HepG2 (cell line): ENCODE measurements around the gene TMEM198. TPM values are rescaled to one million over a fixed set of nuclear protein-coding genes. Genes with fewer than 3 reads are reported as not detected.
A peak's percentile ranks its signal among the peaks of the same experiment; 100 is the strongest.

Experiments used
- BCLAF1 ChIP-seq: fragments of 450-650 bp; IDR thresholded peaks from 2 replicates; pipeline ENCODE4 v1.6.1; 2017; ENCODE audit warnings: mild to moderate bottlenecking
- DNMT1 ChIP-seq: sonication (generic); formaldehyde crosslinking; IDR thresholded peaks from 2 replicates; pipeline ENCODE4 v1.5.1; 2020; ENCODE audit warnings: mild to moderate bottlenecking, missing genetic modification reagents
- GZF1 ChIP-seq: sonication (generic); formaldehyde crosslinking; IDR thresholded peaks from 2 replicates; pipeline ENCODE4 v1.5.1; 2020; ENCODE audit warnings: mild to moderate bottlenecking, missing genetic modification reagents
- HNF1A ChIP-seq, 2 experiments: sonication (generic) in 1 of 2; formaldehyde crosslinking in 1 of 2; IDR thresholded peaks; 2 replicates each; pipeline versions ENCODE4 v1.4.0 to v1.6.1; 2016 to 2020; ENCODE audit warnings: borderline replicate concordance in 1 of 2, low read depth in 1 of 2, mild to moderate bottlenecking in 1 of 2, missing genetic modification reagents in 1 of 2
- HNF4A ChIP-seq: sonication (generic); formaldehyde crosslinking; IDR thresholded peaks from 2 replicates; pipeline ENCODE4 v1.4.0; 2020; ENCODE audit warnings: missing genetic modification reagents
- HNRNPH1 ChIP-seq: fragments of 200-400 bp; formaldehyde crosslinking; optimal IDR thresholded peaks from 2 replicates; pipeline ENCODE3; 2017; ENCODE audit warnings: mild to moderate bottlenecking, low read depth, low read length
- LRRFIP1 ChIP-seq: sonication (generic); formaldehyde crosslinking; conservative IDR thresholded peaks from 2 replicates; pipeline ENCODE4 v1.4.0; 2020; ENCODE audit warnings: missing genetic modification reagents
- MEF2D ChIP-seq: sonication (generic); formaldehyde crosslinking; IDR thresholded peaks from 2 replicates; pipeline ENCODE4 v1.5.1; 2020; ENCODE audit warnings: mild to moderate bottlenecking, missing genetic modification reagents
- MXD3 ChIP-seq: IDR thresholded peaks from 2 replicates; pipeline ENCODE4 v1.6.1; 2016; ENCODE audit warnings: mild to moderate bottlenecking, missing biosample characterization, missing genetic modification reagents
- POLR2G ChIP-seq: fragments of 200-400 bp; formaldehyde crosslinking; IDR thresholded peaks from 2 replicates; pipeline ENCODE4 v1.6.1; 2018; ENCODE audit warnings: mild to moderate bottlenecking, low read depth, low read length, moderate library complexity
- RCOR2 ChIP-seq: IDR thresholded peaks from 2 replicates; pipeline ENCODE4 v1.6.1; 2016; ENCODE audit warnings: missing biosample characterization, missing genetic modification reagents
- STAT6 ChIP-seq: sonication (generic); formaldehyde crosslinking; IDR thresholded peaks from 2 replicates; pipeline ENCODE4 v1.4.0; 2020; ENCODE audit warnings: missing genetic modification reagents, mild to moderate bottlenecking, borderline replicate concordance
- WIZ ChIP-seq: sonication (generic); formaldehyde crosslinking; IDR thresholded peaks from 2 replicates; pipeline ENCODE4 v1.5.1; 2020; ENCODE audit warnings: mild to moderate bottlenecking, missing genetic modification reagents
- ZFP36L2 ChIP-seq: sonication (generic); formaldehyde crosslinking; IDR thresholded peaks from 2 replicates; pipeline ENCODE4 v1.4.0; 2020; ENCODE audit warnings: missing genetic modification reagents
- ZFP41 ChIP-seq: sonication (generic); formaldehyde crosslinking; IDR thresholded peaks from 2 replicates; pipeline ENCODE4 v1.4.0; 2020; ENCODE audit warnings: mild to moderate bottlenecking, missing genetic modification reagents, borderline replicate concordance
- polyA plus RNA-seq, 8 experiments: library from polyadenylated mRNA; depleted of rRNA in 3 of 8; stranded (reverse) in 7 of 8; unstranded in 1 of 8; fragments of >200 nt; fragmentation: Illumina TruSeq in 4 of 8; extraction: Trizol in 4 of 8; gene quantifications; 2 replicates each; pipeline versions ENCODE4 v1.2.1 to v1.2.3, GENCODE V29; 2011 to 2016; ENCODE audit warnings: low read depth in 4 of 8, missing spikeins in 1 of 8, mixed read lengths in 1 of 8; ENCODE audit not compliant: insufficient read depth in 1 of 8
- total RNA-seq, 5 experiments: library from RNA; depleted of rRNA; stranded (reverse); fragments of >200 nt; fragmentation: Illumina TruSeq; extraction: Trizol; gene quantifications; 2 replicates each; pipeline ENCODE4 v1.2.3, GENCODE V29; 2016; ENCODE audit warnings: low read depth in 1 of 5

The TMEM198 gene
- total and polyA plus RNA-seq, 2 of the 13 experiments (the other 11 are each of a cell fraction or from before 2014, with no cell fraction given) = 17.3 to 23.5 TPM

GRCh38 chr2:219497495-219498279 is 46.1 kb upstream of the TMEM198 start (continued):
- TF ChIP-seq HNF1A (IDR thresholded peaks at IDR 0.05; ENCODE audit: low read depth) (no peak), HNF1A (CRISPR knock-in tag; IDR thresholded peaks at IDR 0.05; ENCODE audit: borderline replicate concordance) (no peak), MXD3 (CRISPR knock-in tag) (peak; percentile 83; the same call in 1 of the 2 replicates), ZFP36L2 (no peak), STAT6 (CRISPR knock-in tag) (no peak), HNF4A (no peak), ZFP41 (CRISPR knock-in tag) (0 out of 2 replicates have a peak, but pooled peaks have one; percentile 57), LRRFIP1 (CRISPR knock-in tag) (no peak), RCOR2 (no peak), GZF1 (CRISPR knock-in tag) (peak; percentile 73; the same call in 1 of the 2 replicates), DNMT1 (no peak), HNRNPH1 (no peak), BCLAF1 (no peak), POLR2G (peak; percentile 9; the same call in 1 of the 2 replicates), MEF2D (no peak), WIZ (CRISPR knock-in tag) (no peak)
